ENCODE measurements around the gene CCDC91.
"Not testable (repeated sequence)": the region's sequence is repeated elsewhere in the genome, so short reads cannot be mapped to it uniquely, and the experiment has no call there.

CCDC91 gene

GRCh38 chr12:28457785-28458184, 267.5 kb downstream of the CCDC91 start:
- no peak for DNase-seq (ENCODE audit: low read depth)

- no peak for DNase-seq (ENCODE audit: low read depth)
Measured at GRCh38 chr12:28459481-28459880, 269.2 kb downstream of the CCDC91 start.

GRCh38 chr12:28460420-28461130, 270.3 kb downstream of the CCDC91 start:
- no peak for DNase-seq (ENCODE audit: low read depth)

- DNase-seq (ENCODE audit: low read depth): no peak
Measured at GRCh38 chr12:28463396-28463795, 273.1 kb downstream of the CCDC91 start.

- not testable (repeated sequence) for DNase-seq (ENCODE audit: low read depth)
Measured at GRCh38 chr12:28471762-28472161, 281.5 kb downstream of the CCDC91 start.

GRCh38 chr12:28476206-28476605, 285.9 kb downstream of the CCDC91 start:
- DNase-seq (ENCODE audit: low read depth): not testable (repeated sequence)

GRCh38 chr12:28479097-28479496, 288.8 kb downstream of the CCDC91 start:
- not testable (repeated sequence) for DNase-seq (ENCODE audit: low read depth)

GRCh38 chr12:28479683-28480082, 289.4 kb downstream of the CCDC91 start:
- no peak for DNase-seq (ENCODE audit: low read depth)

GRCh38 chr12:28484156-28484555, 293.9 kb downstream of the CCDC91 start:
- DNase-seq (ENCODE audit: low read depth): no peak

- no peak for DNase-seq (ENCODE audit: low read depth)
Measured at GRCh38 chr12:28486521-28486920, 296.3 kb downstream of the CCDC91 start.

- no peak for DNase-seq (ENCODE audit: low read depth)
Measured at GRCh38 chr12:28489246-28489645, 299.0 kb downstream of the CCDC91 start.

GRCh38 chr12:28497889-28498411, 307.7 kb downstream of the CCDC91 start:
- no peak for DNase-seq (ENCODE audit: low read depth)

GRCh38 chr12:28498850-28499249, 308.6 kb downstream of the CCDC91 start:
- DNase-seq (ENCODE audit: low read depth): no peak

- no peak for DNase-seq (ENCODE audit: low read depth)
Measured at GRCh38 chr12:28500373-28501024, 310.2 kb downstream of the CCDC91 start.

- no peak for DNase-seq (ENCODE audit: low read depth)
Measured at GRCh38 chr12:28506271-28506670, 316.0 kb downstream of the CCDC91 start.

GRCh38 chr12:28507033-28507432, 316.8 kb downstream of the CCDC91 start:
- no peak for DNase-seq (ENCODE audit: low read depth)

- no peak for DNase-seq (ENCODE audit: low read depth)
Measured at GRCh38 chr12:28507867-28508266, 317.6 kb downstream of the CCDC91 start.

- DNase-seq (ENCODE audit: low read depth): no peak
Measured at GRCh38 chr12:28512406-28512805, 322.1 kb downstream of the CCDC91 start.

- DNase-seq (ENCODE audit: low read depth): no peak
Measured at GRCh38 chr12:28512876-28513275, 322.6 kb downstream of the CCDC91 start.

- DNase-seq (ENCODE audit: low read depth): no peak
Measured at GRCh38 chr12:28513983-28514382, 323.7 kb downstream of the CCDC91 start.

GRCh38 chr12:28517101-28517500, 326.8 kb downstream of the CCDC91 start:
- no peak for DNase-seq (ENCODE audit: low read depth)

GRCh38 chr12:28527631-28528249, 337.5 kb downstream of the CCDC91 start:
- no peak for DNase-seq (ENCODE audit: low read depth)

GRCh38 chr12:28535216-28535615, 345.0 kb downstream of the CCDC91 start:
- no peak for DNase-seq (ENCODE audit: low read depth)
